ENCODE results near the gene MGMT.

DNA sequence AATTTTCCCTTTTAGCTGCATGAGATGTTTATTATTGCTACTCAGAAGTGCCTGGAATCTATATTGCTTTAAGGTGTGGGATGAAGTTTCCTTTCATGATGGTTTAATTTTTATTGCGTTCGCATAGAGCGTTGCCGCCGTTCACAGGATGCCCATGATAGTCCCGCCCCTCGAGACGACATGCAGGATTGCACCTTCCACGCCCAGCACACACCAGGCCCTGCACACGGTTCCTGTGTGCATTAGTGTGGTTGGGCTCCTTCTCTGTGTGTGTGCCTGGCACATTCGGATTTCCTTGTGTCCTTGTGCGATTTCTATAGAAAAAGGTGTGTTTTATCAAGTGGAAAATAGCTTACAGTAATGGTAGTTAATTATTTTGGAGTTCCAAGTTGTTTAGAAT, 42.1 kb downstream of the MGMT start:
- TF ChIP-seq, protein P1, sequence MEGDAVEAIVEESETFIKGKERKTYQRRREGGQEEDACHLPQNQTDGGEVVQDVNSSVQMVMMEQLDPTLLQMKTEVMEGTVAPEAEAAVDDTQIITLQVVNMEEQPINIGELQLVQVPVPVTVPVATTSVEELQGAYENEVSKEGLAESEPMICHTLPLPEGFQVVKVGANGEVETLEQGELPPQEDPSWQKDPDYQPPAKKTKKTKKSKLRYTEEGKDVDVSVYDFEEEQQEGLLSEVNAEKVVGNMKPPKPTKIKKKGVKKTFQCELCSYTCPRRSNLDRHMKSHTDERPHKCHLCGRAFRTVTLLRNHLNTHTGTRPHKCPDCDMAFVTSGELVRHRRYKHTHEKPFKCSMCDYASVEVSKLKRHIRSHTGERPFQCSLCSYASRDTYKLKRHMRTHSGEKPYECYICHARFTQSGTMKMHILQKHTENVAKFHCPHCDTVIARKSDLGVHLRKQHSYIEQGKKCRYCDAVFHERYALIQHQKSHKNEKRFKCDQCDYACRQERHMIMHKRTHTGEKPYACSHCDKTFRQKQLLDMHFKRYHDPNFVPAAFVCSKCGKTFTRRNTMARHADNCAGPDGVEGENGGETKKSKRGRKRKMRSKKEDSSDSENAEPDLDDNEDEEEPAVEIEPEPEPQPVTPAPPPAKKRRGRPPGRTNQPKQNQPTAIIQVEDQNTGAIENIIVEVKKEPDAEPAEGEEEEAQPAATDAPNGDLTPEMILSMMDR (conservative IDR thresholded peaks at IDR 0.05; ENCODE audit: low read depth in 2 of 2): no peak
- no peak for TF ChIP-seq EZH2phosphoT487 (IDR thresholded peaks at IDR 0.05; ENCODE audit: unreplicated experiment)
- no peak for TF ChIP-seq STAT1 (IDR thresholded peaks at IDR 0.05; ENCODE audit: unreplicated experiment)
- TF ChIP-seq REST (IDR thresholded peaks at IDR 0.05; ENCODE audit: unreplicated experiment): no peak
- no peak for TF ChIP-seq EZH2 (IDR thresholded peaks at IDR 0.05; ENCODE audit: low read depth, unreplicated experiment)
- no peak for TF ChIP-seq POLR2AphosphoS5 (IDR thresholded peaks at IDR 0.05; ENCODE audit: low read depth)
- TF ChIP-seq CREB1 (CRISPR knock-in tag; IDR thresholded peaks at IDR 0.05; ENCODE audit: low read depth): no peak
- TF ChIP-seq, protein P2, sequence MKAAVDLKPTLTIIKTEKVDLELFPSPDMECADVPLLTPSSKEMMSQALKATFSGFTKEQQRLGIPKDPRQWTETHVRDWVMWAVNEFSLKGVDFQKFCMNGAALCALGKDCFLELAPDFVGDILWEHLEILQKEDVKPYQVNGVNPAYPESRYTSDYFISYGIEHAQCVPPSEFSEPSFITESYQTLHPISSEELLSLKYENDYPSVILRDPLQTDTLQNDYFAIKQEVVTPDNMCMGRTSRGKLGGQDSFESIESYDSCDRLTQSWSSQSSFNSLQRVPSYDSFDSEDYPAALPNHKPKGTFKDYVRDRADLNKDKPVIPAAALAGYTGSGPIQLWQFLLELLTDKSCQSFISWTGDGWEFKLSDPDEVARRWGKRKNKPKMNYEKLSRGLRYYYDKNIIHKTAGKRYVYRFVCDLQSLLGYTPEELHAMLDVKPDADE (IDR thresholded peaks at IDR 0.05): no peak
- TF ChIP-seq NANOG (IDR thresholded peaks at IDR 0.05; ENCODE audit: borderline replicate concordance): no peak
- no peak for TF ChIP-seq JUNB (IDR thresholded peaks at IDR 0.05; ENCODE audit: unreplicated experiment)
- TF ChIP-seq ZNF114 (CRISPR knock-in tag; IDR thresholded peaks at IDR 0.05): no peak
- TF ChIP-seq ZNF331 (CRISPR knock-in tag; IDR thresholded peaks at IDR 0.05; ENCODE audit: low read depth): no peak
- TF ChIP-seq ZNF462 (CRISPR knock-in tag; IDR thresholded peaks at IDR 0.05): no peak
